H1 (cell line): ENCODE data around the gene MAGI1. TPM values are rescaled to one million over a fixed set of nuclear protein-coding genes. Genes with fewer than 3 reads are reported as not detected.

Experiments
- CTCF ChIA-PET: fragments of 300-600 bp; sonication (Branson Sonifier 250); formaldehyde crosslinking; loops from one replicate; lab custom pipeline; 2021; ENCODE audit not compliant: partially characterized antibody; lab: Charles Lee
- POLR2A ChIA-PET: fragments of 300-600 bp; sonication (Branson Sonifier 250); formaldehyde crosslinking; loops from one replicate; lab custom pipeline; 2021; ENCODE audit warnings: inconsistent platforms; ENCODE audit not compliant: partially characterized antibody; lab: Charles Lee
- DNase-seq, 2 experiments: peaks; one replicate each; pipeline versions ENCODE4 v3.0.0 to v3.0.0-alpha.2; 2010 to 2022; ENCODE audit warnings: low spot score in 2 of 2, low read depth in 1 of 2, mixed read lengths in 1 of 2
- FAIRE-seq: peaks from 2 replicates; lab custom pipeline; 2011; peaks lifted over from hg19 to GRCh38; lab: Jason Lieb, UNC
- H2AFZ ChIP-seq: 2 replicates; pipeline ENCODE4 v1.8.1; 2012; ENCODE audit warnings: low read length, inconsistent platforms
- H2AK5ac ChIP-seq: 2 replicates; pipeline ENCODE4 v1.6.1; 2013; ENCODE audit warnings: low read depth, low read length
- H2BK120ac ChIP-seq: replicated peaks from 2 replicates; pipeline ENCODE3; 2013; ENCODE audit warnings: low read depth, low read length, inconsistent platforms
- H2BK12ac ChIP-seq: 2 replicates; pipeline ENCODE4 v1.6.1; 2013; ENCODE audit warnings: low read depth, low read length
- H2BK15ac ChIP-seq: 2 replicates; pipeline ENCODE4 v1.6.1; 2013; ENCODE audit warnings: low read length
- H2BK20ac ChIP-seq: 2 replicates; pipeline ENCODE4 v1.6.1; 2013; ENCODE audit warnings: low read length
- H2BK5ac ChIP-seq: 2 replicates; pipeline ENCODE4 v1.6.1; 2013; ENCODE audit warnings: low read depth, low read length
- H3K14ac ChIP-seq: 2 replicates; pipeline ENCODE4 v1.6.1; 2013; ENCODE audit warnings: inconsistent platforms; ENCODE audit not compliant: insufficient read length
- H3K18ac ChIP-seq: 2 replicates; pipeline ENCODE4 v1.6.1; 2013; ENCODE audit warnings: low read length; ENCODE audit errors: extremely low read depth
- H3K23ac ChIP-seq: 2 replicates; pipeline ENCODE4 v1.6.1; 2013; ENCODE audit warnings: inconsistent platforms; ENCODE audit not compliant: insufficient read length
- H3K23me2 ChIP-seq: 2 replicates; pipeline ENCODE4 v1.6.1; 2013; ENCODE audit warnings: low read depth, low read length
- H3K27ac ChIP-seq: 2 replicates; pipeline ENCODE4 v1.6.1; 2011; ENCODE audit warnings: low read depth, low read length, inconsistent platforms
- H3K27me3 ChIP-seq, 4 experiments: replicated peaks in 1 of 4; 1 replicate in 1 of 4; 2 replicates in 3 of 4; pipeline versions ENCODE4 v1.6.1 to v1.8.1; 2011 to 2013; ENCODE audit warnings: low read length in 3 of 4, mild to moderate bottlenecking in 3 of 4, inconsistent platforms in 2 of 4, mixed read lengths in 2 of 4, moderate library complexity in 1 of 4; ENCODE audit not compliant: control insufficient read depth in 3 of 4, insufficient read depth in 3 of 4; ENCODE audit errors: extremely low read depth in 1 of 4
- H3K36me3 ChIP-seq, 4 experiments: 2 replicates each; pipeline versions ENCODE4 v1.6.1 to v1.8.1; 2011 to 2013; ENCODE audit warnings: mild to moderate bottlenecking in 4 of 4, low read length in 3 of 4, moderate library complexity in 2 of 4, control low read depth in 1 of 4, inconsistent platforms in 1 of 4; ENCODE audit not compliant: insufficient read depth in 4 of 4, control insufficient read depth in 2 of 4
- H3K4ac ChIP-seq: replicated peaks from 2 replicates; pipeline ENCODE3; 2013; ENCODE audit warnings: low read length, low read depth, mixed read lengths, inconsistent platforms; ENCODE audit not compliant: insufficient read length
- H3K4me1 ChIP-seq, 4 experiments: replicated peaks in 1 of 4; 1 replicate in 1 of 4; 2 replicates in 3 of 4; pipeline versions ENCODE4 v1.6.1 to v1.8.1; 2011 to 2013; ENCODE audit warnings: low read length in 3 of 4, inconsistent platforms in 2 of 4, mixed read lengths in 1 of 4; ENCODE audit not compliant: insufficient read depth in 4 of 4, control insufficient read depth in 3 of 4
- H3K4me2 ChIP-seq, 2 experiments: 2 replicates each; pipeline versions ENCODE4 v1.6.1 to v1.8.1; 2011 to 2013; ENCODE audit warnings: low read depth in 2 of 2, low read length in 2 of 2, control low read depth in 1 of 2, inconsistent platforms in 1 of 2, mild to moderate bottlenecking in 1 of 2; ENCODE audit not compliant: insufficient read depth in 1 of 2
- H3K4me3 ChIP-seq, 4 experiments: fragments of 200-600, 300-600 bp in 1 of 4; sonication (generic), shearing (Covaris generic), sonication (Bioruptor Twin) in 1 of 4; 2 replicates each; pipeline versions ENCODE4 v1.5.1 to v1.8.1; 2011 to 2016; ENCODE audit warnings: low read length in 4 of 4, low read depth in 3 of 4, control low read depth in 2 of 4, inconsistent platforms in 2 of 4, mild to moderate bottlenecking in 2 of 4, mixed read lengths in 1 of 4, moderate library complexity in 1 of 4; ENCODE audit not compliant: insufficient read depth in 2 of 4; ENCODE audit errors: extremely low read depth in 1 of 4
- H3K56ac ChIP-seq: replicated peaks from 2 replicates; pipeline ENCODE3; 2013; ENCODE audit warnings: low read depth, mild to moderate bottlenecking, mixed read lengths, low read length, inconsistent platforms; ENCODE audit not compliant: insufficient read length
- H3K79me1 ChIP-seq: 2 replicates; pipeline ENCODE4 v1.6.1; 2013; ENCODE audit warnings: low read depth, low read length, control low read depth
- H3K79me2 ChIP-seq, 2 experiments: 2 replicates each; pipeline versions ENCODE4 v1.6.1 to v1.8.1; 2012 to 2013; ENCODE audit warnings: low read length in 2 of 2, mild to moderate bottlenecking in 2 of 2, inconsistent platforms in 1 of 2; ENCODE audit not compliant: insufficient read depth in 2 of 2, control insufficient read depth in 1 of 2
- H3K9ac ChIP-seq, 4 experiments: replicated peaks in 1 of 4; 1 replicate in 1 of 4; 2 replicates in 3 of 4; pipeline versions ENCODE4 v1.6.1 to v1.8.1; 2011 to 2013; ENCODE audit warnings: low read depth in 3 of 4, low read length in 3 of 4, control low read depth in 2 of 4, mild to moderate bottlenecking in 2 of 4, moderate library complexity in 2 of 4, inconsistent platforms in 1 of 4; ENCODE audit errors: extremely low read depth in 1 of 4
- H3K9me3 ChIP-seq, 2 experiments: 2 replicates each; pipeline versions ENCODE4 v1.6.1 to v1.8.1; 2012 to 2013; ENCODE audit warnings: mild to moderate bottlenecking in 2 of 2, moderate library complexity in 2 of 2, control low read depth in 1 of 2, inconsistent platforms in 1 of 2, low read depth in 1 of 2, low read length in 1 of 2, mixed read lengths in 1 of 2; ENCODE audit not compliant: insufficient read depth in 2 of 2
- H4K20me1 ChIP-seq, 2 experiments: replicated peaks in 1 of 2; 2 replicates each; pipeline versions ENCODE3 to v1.8.1; 2011 to 2013; ENCODE audit warnings: inconsistent platforms in 2 of 2, low read length in 2 of 2, mild to moderate bottlenecking in 1 of 2; ENCODE audit not compliant: insufficient read depth in 2 of 2, control insufficient read depth in 1 of 2
- H4K5ac ChIP-seq: 2 replicates; pipeline ENCODE4 v1.6.1; 2013; ENCODE audit warnings: low read length, low read depth, mixed read lengths, inconsistent platforms; ENCODE audit not compliant: insufficient read length
- H4K8ac ChIP-seq: 2 replicates; pipeline ENCODE4 v1.8.0; 2013; ENCODE audit warnings: mild to moderate bottlenecking, moderate library complexity, low read length, inconsistent platforms; ENCODE audit not compliant: insufficient read depth; ENCODE audit errors: extremely low read depth
- H4K91ac ChIP-seq: replicated peaks from 2 replicates; pipeline ENCODE3; 2013; ENCODE audit warnings: low read length, mixed read lengths, inconsistent platforms; ENCODE audit not compliant: insufficient read length
- CBX8 ChIP-seq: fragments of 300-800, 300-1000 bp; sonication (generic); IDR thresholded peaks from 2 replicates; pipeline ENCODE4 v1.7.1; 2016; ENCODE audit warnings: low read depth, low read length, borderline replicate concordance
- CTBP2 ChIP-seq: IDR thresholded peaks from 2 replicates; pipeline ENCODE4 v1.7.0; 2011; ENCODE audit warnings: borderline replicate concordance, mild to moderate bottlenecking, moderate library complexity, mixed read lengths, low read length; ENCODE audit not compliant: insufficient read depth, insufficient read length
- E2F6 ChIP-seq: IDR thresholded peaks from 2 replicates; pipeline ENCODE4 v1.6.1; 2012; ENCODE audit warnings: inconsistent platforms
- EGR1 ChIP-seq: IDR thresholded peaks from 2 replicates; pipeline ENCODE4 v1.6.1; 2011; ENCODE audit warnings: low read depth, low read length, borderline replicate concordance
- EZH2 ChIP-seq: fragments of 200-600 bp; sonication (generic); IDR thresholded peaks from 2 replicates; pipeline ENCODE4 v1.7.1; 2012; ENCODE audit warnings: low read depth, mild to moderate bottlenecking, moderate library complexity, low read length, inconsistent platforms; ENCODE audit not compliant: severe bottlenecking
- KDM5A ChIP-seq: fragments of 200-600 bp; IDR thresholded peaks from 2 replicates; pipeline ENCODE4 v1.7.1; 2012; ENCODE audit warnings: mild to moderate bottlenecking, low read length, inconsistent platforms, mixed read lengths
- NANOG ChIP-seq: IDR thresholded peaks from 2 replicates; pipeline ENCODE4 v1.6.1; 2011; ENCODE audit warnings: low read length, low read depth, mild to moderate bottlenecking, inconsistent platforms; ENCODE audit not compliant: insufficient read depth, poor library complexity, severe bottlenecking
- SRF ChIP-seq: IDR thresholded peaks from 2 replicates; pipeline ENCODE4 v1.6.1; 2011; ENCODE audit warnings: mild to moderate bottlenecking, low read depth, low read length, moderate library complexity
- SUZ12 ChIP-seq: fragments of 200-600 bp; sonication (generic); IDR thresholded peaks from 2 replicates; pipeline ENCODE4 v1.6.1; 2012; ENCODE audit warnings: mild to moderate bottlenecking, inconsistent platforms, low read length, moderate library complexity, mixed read lengths
- TEAD4 ChIP-seq: IDR thresholded peaks from 2 replicates; pipeline ENCODE4 v1.6.1; 2012; ENCODE audit warnings: low read depth, low read length, inconsistent platforms, mixed read lengths
- YY1 ChIP-seq: IDR thresholded peaks from 2 replicates; pipeline ENCODE4 v1.6.1; 2011; ENCODE audit warnings: low read depth, mild to moderate bottlenecking, low read length
- WGBS, 2 experiments: shearing (Covaris generic) in 1 of 2; methylation state at CpG; one replicate each; pipeline versions ENCODE4 v1.1.6 to v1.1.7; 2013 to 2015; ENCODE audit warnings: low lambda C conversion rate in 2 of 2, mixed read lengths in 2 of 2, inconsistent platforms in 1 of 2, low coverage in 1 of 2, missing lambda C conversion rate in 1 of 2; ENCODE audit not compliant: insufficient replicate concordance in 2 of 2, insufficient coverage in 1 of 2, insufficient read length in 1 of 2; ENCODE audit errors: extremely low coverage in 1 of 2, missing lambda C conversion rate in 1 of 2; 5-methylcytosine and 5-hydroxymethylcytosine counted together
- polyA plus RNA-seq, 7 experiments: library from polyadenylated mRNA; depleted of rRNA in 3 of 7; stranded (reverse) in 5 of 7; unstranded in 2 of 7; fragments of >200 nt in 5 of 7; fragments of 200-250 nt in 2 of 7; gene quantifications; 1 replicate in 5 of 7; 2 replicates in 1 of 7; 4 replicates in 1 of 7; pipeline versions ENCODE4 v1.2.1 to v1.2.3, GENCODE V29; 2011 to 2013; ENCODE audit warnings: missing spikeins in 2 of 7, mixed read lengths in 2 of 7
- total RNA-seq: library from RNA; stranded (reverse); fragmentation: NEBNext Ultra II Directional; extraction: Animal tissue kit (Norgen Biotek cat#: 25700); gene quantifications from 2 replicates; pipeline ENCODE4 v1.2.1, GENCODE V29; 2021

MAGI1 gene
- total and polyA plus RNA-seq, 2 of the 8 experiments (the other 6 are each of a cell fraction or from before 2014, with no cell fraction given): 19.8 to 78.0 TPM

- H3K4ac ChIP-seq: no peak overlapping the region
- H4K20me1 ChIP-seq: peaks cover 2 to 10% of the 10 kb centered on the region in 2 experiments
- H3K18ac ChIP-seq: no peak overlapping the region
- WGBS, 2 experiments: 86% methylated on average over 7 of the region's 7 CpGs; no CpG with 5 or more reads in 1 of the 2 experiments
- ChIA-PET CTCF (interaction anchor here (0.8 to 1.1 kb wide), 4 partner anchors 9 to 22 kb away, joined by 3 to 4 read pairs (median 4); no protein-coding TSS in a partner anchor), POLR2A (interaction anchor here (0.8 to 1.0 kb wide), 2 partner anchors 9 to 12 kb away, joined by 3 to 5 read pairs; no protein-coding TSS in a partner anchor)
- H2AFZ ChIP-seq: no peak overlapping the region
- H4K91ac ChIP-seq: no peak overlapping the region
- peaks cover 7% of the 10 kb centered on the region; the same call in 1 of the 2 replicates for H3K79me1 ChIP-seq
- H3K4me2 ChIP-seq: no peak overlapping the region
- H3K36me3 ChIP-seq: no peaks in the 10 kb centered on the region
- DNase-seq (no peak), FAIRE-seq (no peak)
- no peak overlapping the region for H2AK5ac ChIP-seq
- H3K23ac ChIP-seq: no peak overlapping the region
- no peak overlapping the region for H2BK120ac ChIP-seq
- no peak overlapping the region for H3K4me3 ChIP-seq
- H2BK12ac ChIP-seq: no peak overlapping the region
- H2BK15ac ChIP-seq: no peak overlapping the region
- no peaks in the 10 kb centered on the region for H3K27me3 ChIP-seq
- no peak overlapping the region for H2BK20ac ChIP-seq
- peaks cover 5 to 99% of the 10 kb centered on the region in 2 experiments for H3K79me2 ChIP-seq
- H3K9ac ChIP-seq: no peak overlapping the region
- H4K5ac ChIP-seq: no peak overlapping the region
- H4K8ac ChIP-seq: no peak overlapping the region
- H2BK5ac ChIP-seq: no peak overlapping the region
- H3K23me2 ChIP-seq: no peaks in the 10 kb centered on the region
- H3K4me1 ChIP-seq: peaks cover 0 to 13% (median 0%) of the 10 kb centered on the region in 4 experiments; a peak in 2 of 7 replicates
- H3K14ac ChIP-seq: no peak overlapping the region
- H3K27ac ChIP-seq: no peak overlapping the region
- no peak overlapping the region for H3K56ac ChIP-seq
- H3K9me3 ChIP-seq: no peaks in the 10 kb centered on the region
- TF ChIP-seq NANOG (no peak), TEAD4 (no peak), KDM5A (no peak), YY1 (no peak), E2F6 (no peak), EZH2 (no peak), SUZ12 (no peak), CBX8 (no peak), SRF (no peak), CTBP2 (no peak), EGR1 (no peak)
Observed at GRCh38 chr3:65582012-65582717, 456.6 kb downstream of the MAGI1 start.
